Activated CD4-positive, alpha-beta T cell treated with anti-CD3 and anti-CD28 coated beads, Interleukin-2, amount 10 ng/mL, durations not matched to agents 7 days and 5 days (primary cell): ENCODE data around the gene XYLB. TPM values are rescaled to one million over a fixed set of nuclear protein-coding genes. Genes with fewer than 3 reads are reported as not detected.
A peak's percentile ranks its signal among the peaks of the same experiment; 100 is the strongest.
"Not testable (repeated sequence)": the region's sequence is repeated elsewhere in the genome, so short reads cannot be mapped to it uniquely, and the experiment has no call there.

Experiments
- CTCF ChIA-PET: fragments of 350-600 bp; sonication (Branson Sonifier 250); formaldehyde crosslinking; loops from one replicate; lab custom pipeline; 2021; ENCODE audit warnings: antibody characterized with exemption; lab: Charles Lee
- POLR2A ChIA-PET: fragments of 350-600 bp; sonication (Branson Sonifier 250); formaldehyde crosslinking; loops from one replicate; lab custom pipeline; 2021; ENCODE audit warnings: antibody characterized with exemption; lab: Charles Lee
- DNase-seq: peaks from one replicate; pipeline ENCODE4 v3.0.0-alpha.2; 2020
- H3K27ac Mint-ChIP-seq: one replicate; pipeline ENCODE4 v1.8.0; 2021; ENCODE audit warnings: mild to moderate bottlenecking, moderate library complexity, mixed read lengths
- H3K27me3 Mint-ChIP-seq: one replicate; pipeline ENCODE4 v1.8.0; 2021; ENCODE audit warnings: mixed read lengths
- H3K36me3 Mint-ChIP-seq: one replicate; pipeline ENCODE4 v1.8.0; 2021; ENCODE audit warnings: low read depth, mixed read lengths
- H3K4me1 Mint-ChIP-seq: one replicate; pipeline ENCODE4 v1.8.0; 2021; ENCODE audit warnings: mixed read lengths
- H3K4me3 Mint-ChIP-seq: one replicate; pipeline ENCODE4 v1.8.0; 2021; ENCODE audit warnings: mild to moderate bottlenecking, moderate library complexity, mixed read lengths
- H3K9me3 Mint-ChIP-seq: one replicate; pipeline ENCODE4 v1.8.0; 2021; ENCODE audit warnings: mixed read lengths
- total RNA-seq, 2 experiments: library from RNA; stranded (reverse); gene quantifications; one replicate each; pipeline ENCODE4 v1.2.3, GENCODE V29; 2021

Gene XYLB
- total RNA-seq, 2 experiments from 2014 or later = 6.9 to 7.0 TPM

GRCh38 chr3:38386992-38387750, 40.6 kb downstream of the XYLB start:
- Mint-ChIP-seq H3K9me3 (peaks cover 10% of the 10 kb centered on the region), H3K4me3 (no peak overlapping the region), H3K36me3 (peaks cover 30% of the 10 kb centered on the region), H3K4me1 (no peaks in the 10 kb centered on the region), H3K27ac (no peak overlapping the region), H3K27me3 (no peaks in the 10 kb centered on the region)
- DNase-seq = no peak
- ChIA-PET POLR2A (no interaction called here), CTCF (interaction anchor here (0.6 kb wide), 2 partner anchors 94 to 164 kb away, joined by 3 to 4 read pairs; no protein-coding TSS in a partner anchor)

GRCh38 chr3:38387862-38388261, 41.3 kb downstream of the XYLB start:
- H3K9me3 Mint-ChIP-seq = peaks cover 9% of the 10 kb centered on the region
- POLR2A ChIA-PET = no interaction called here
- DNase-seq = no peak
- no peak overlapping the region for H3K4me3 Mint-ChIP-seq
- H3K27ac Mint-ChIP-seq = no peak overlapping the region
- no peaks in the 10 kb centered on the region for H3K4me1 Mint-ChIP-seq
- H3K27me3 Mint-ChIP-seq = no peaks in the 10 kb centered on the region
- CTCF ChIA-PET = interaction anchor here (0.6 to 0.7 kb wide), 2 partner anchors 110 to 165 kb away, joined by 3 read pairs; no protein-coding TSS in a partner anchor
- H3K36me3 Mint-ChIP-seq = peaks cover 30% of the 10 kb centered on the region

- DNase-seq = no peak
- Mint-ChIP-seq H3K27ac (no peak overlapping the region), H3K27me3 (no peaks in the 10 kb centered on the region), H3K4me1 (no peaks in the 10 kb centered on the region), H3K4me3 (no peak overlapping the region), H3K9me3 (peaks cover 3% of the 10 kb centered on the region), H3K36me3 (peaks cover 22% of the 10 kb centered on the region)
- CTCF ChIA-PET = no interaction called here
- POLR2A ChIA-PET = no interaction called here
Observed at GRCh38 chr3:38392604-38393163, 46.1 kb downstream of the XYLB start.

- no peaks in the 10 kb centered on the region for H3K27me3 Mint-ChIP-seq
- DNase-seq = no peak
- H3K4me3 Mint-ChIP-seq = no peak overlapping the region
- H3K27ac Mint-ChIP-seq = no peak overlapping the region
- ChIA-PET CTCF (no interaction called here), POLR2A (no interaction called here)
- H3K9me3 Mint-ChIP-seq = no peaks in the 10 kb centered on the region
- H3K36me3 Mint-ChIP-seq = peaks cover 22% of the 10 kb centered on the region
- no peaks in the 10 kb centered on the region for H3K4me1 Mint-ChIP-seq
Observed at GRCh38 chr3:38396239-38396638, 49.7 kb downstream of the XYLB start.

- Mint-ChIP-seq H3K27ac (no peak overlapping the region), H3K27me3 (no peaks in the 10 kb centered on the region), H3K4me3 (no peak overlapping the region), H3K4me1 (no peaks in the 10 kb centered on the region), H3K9me3 (no peaks in the 10 kb centered on the region), H3K36me3 (peaks cover 24% of the 10 kb centered on the region)
- no peak for DNase-seq
- ChIA-PET POLR2A (no interaction called here), CTCF (no interaction called here)
Observed at GRCh38 chr3:38396861-38397260, 50.3 kb downstream of the XYLB start.

- peaks cover 28% of the 10 kb centered on the region for H3K36me3 Mint-ChIP-seq
- ChIA-PET CTCF (interaction anchor here (0.6 kb wide), 1 partner anchor 17 kb away, joined by 3 read pairs; no protein-coding TSS in a partner anchor), POLR2A (interaction anchor here (0.6 kb wide), 1 partner anchor 205 kb away, joined by 3 read pairs; no protein-coding TSS in a partner anchor)
- H3K27me3 Mint-ChIP-seq = no peaks in the 10 kb centered on the region
- no peak overlapping the region for H3K4me3 Mint-ChIP-seq
- DNase-seq = peak; percentile 39
- no peaks in the 10 kb centered on the region for H3K4me1 Mint-ChIP-seq
- H3K9me3 Mint-ChIP-seq = no peaks in the 10 kb centered on the region
- H3K27ac Mint-ChIP-seq = no peak overlapping the region
Observed at GRCh38 chr3:38397320-38397719, 50.7 kb downstream of the XYLB start.

GRCh38 chr3:38401246-38401962, 54.8 kb downstream of the XYLB start:
- no peak overlapping the region for H3K4me3 Mint-ChIP-seq
- peaks cover 25% of the 10 kb centered on the region for H3K36me3 Mint-ChIP-seq
- H3K27me3 Mint-ChIP-seq = no peaks in the 10 kb centered on the region
- ChIA-PET CTCF (interaction anchor here (0.7 to 1.4 kb wide), 3 partner anchors 12 to 55 kb away, joined by 3 to 5 read pairs (median 4); partner anchors contain the start of gene XYLB), POLR2A (interaction anchor here (0.6 kb wide), 1 partner anchor 529 kb away, joined by 3 read pairs; no protein-coding TSS in a partner anchor)
- H3K9me3 Mint-ChIP-seq = peaks cover 2% of the 10 kb centered on the region
- no peak overlapping the region for H3K27ac Mint-ChIP-seq
- DNase-seq = no peak
- no peaks in the 10 kb centered on the region for H3K4me1 Mint-ChIP-seq

- H3K9me3 Mint-ChIP-seq = peaks cover 2% of the 10 kb centered on the region
- CTCF ChIA-PET = interaction anchor here (1.0 kb wide), 1 partner anchor 58 kb away, joined by 4 read pairs; the partner anchor contains the start of gene XYLB
Observed at GRCh38 chr3:38404286-38404685, 57.7 kb downstream of the XYLB start.

GRCh38 chr3:38411591-38411990, 65.0 kb downstream of the XYLB start:
- H3K4me1 Mint-ChIP-seq = no peaks in the 10 kb centered on the region
- no peak overlapping the region for H3K27ac Mint-ChIP-seq
- peaks cover 7% of the 10 kb centered on the region for H3K9me3 Mint-ChIP-seq
- CTCF ChIA-PET = no interaction called here
- POLR2A ChIA-PET = no interaction called here
- no peaks in the 10 kb centered on the region for H3K27me3 Mint-ChIP-seq
- no peak for DNase-seq
- H3K4me3 Mint-ChIP-seq = no peak overlapping the region
- H3K36me3 Mint-ChIP-seq = no peaks in the 10 kb centered on the region

More at GRCh38 chr3:38404286-38404685, 57.7 kb downstream of the XYLB start:
- no peak overlapping the region for H3K27ac Mint-ChIP-seq
- POLR2A ChIA-PET = no interaction called here
- H3K4me1 Mint-ChIP-seq = no peaks in the 10 kb centered on the region
- no peak overlapping the region for H3K4me3 Mint-ChIP-seq
- H3K36me3 Mint-ChIP-seq = peaks cover 19% of the 10 kb centered on the region
- H3K27me3 Mint-ChIP-seq = no peaks in the 10 kb centered on the region
- DNase-seq = no peak

- POLR2A ChIA-PET, H3K36me3 Mint-ChIP-seq, H3K27me3 Mint-ChIP-seq, CTCF ChIA-PET, H3K4me3 Mint-ChIP-seq, H3K9me3 Mint-ChIP-seq, H3K27ac Mint-ChIP-seq, DNase-seq: not testable (repeated sequence)
- peaks cover 28% of the 10 kb centered on the region for H3K4me1 Mint-ChIP-seq
Observed at GRCh38 chr3:38420758-38421157, 74.2 kb downstream of the XYLB start.

- ChIA-PET POLR2A (no interaction called here), CTCF (no interaction called here)
- Mint-ChIP-seq H3K27ac (peak overlapping the region; percentile 6), H3K4me1 (peaks cover 39% of the 10 kb centered on the region), H3K4me3 (no peak overlapping the region), H3K36me3 (peaks cover 10% of the 10 kb centered on the region), H3K27me3 (no peaks in the 10 kb centered on the region), H3K9me3 (peaks cover 8% of the 10 kb centered on the region)
- DNase-seq = no peak
Observed at GRCh38 chr3:38421679-38422336, 75.2 kb downstream of the XYLB start.

- POLR2A ChIA-PET, H3K27me3 Mint-ChIP-seq: not testable (repeated sequence)
- Mint-ChIP-seq H3K9me3 (peaks cover 29% of the 10 kb centered on the region), H3K27ac (peak overlapping the region; percentile 92), H3K4me1 (peaks cover 44% of the 10 kb centered on the region), H3K4me3 (peak overlapping the region; percentile 18), H3K36me3 (peaks cover 31% of the 10 kb centered on the region)
- CTCF ChIA-PET = interaction anchor here (1.2 kb wide), 1 partner anchor 69 kb away, joined by 3 read pairs; no protein-coding TSS in a partner anchor
- peak; percentile 64 for DNase-seq
Observed at GRCh38 chr3:38426798-38427426, 80.3 kb downstream of the XYLB start.
